Motor neuron (in vitro differentiated cells): ENCODE results near the gene EFNA4. TPM values are rescaled to one million over a fixed set of nuclear protein-coding genes. Genes with fewer than 3 reads are reported as not detected.

Experiments used
- ATAC-seq, 8 experiments: fragments of 200-7000 bp; cut with Tn5 transposase; replicated peaks in 6 of 8; 2 replicates each; pipeline ENCODE4 v1.8.0; 2021; ENCODE audit warnings: mild to moderate bottlenecking in 8 of 8, moderate library complexity in 8 of 8
- H3K27ac ChIP-seq, 2 donors: fragments of 250-450 bp; sonication (Bioruptor Pico); 2 replicates each; pipeline ENCODE4 v1.9.0; 2021; ENCODE audit warnings: antibody characterized with exemption in 2 of 2, mild to moderate bottlenecking in 2 of 2, moderate library complexity in 1 of 2
- H3K4me1 ChIP-seq, 2 donors: fragments of 250-450 bp; sonication (Bioruptor Pico); replicated peaks in 1 of 2; 2 replicates each; pipeline ENCODE4 v1.6.1; 2021; ENCODE audit warnings: antibody characterized with exemption in 2 of 2, mild to moderate bottlenecking in 2 of 2, moderate library complexity in 1 of 2
- H3K4me3 ChIP-seq, 5 donors: fragments of 250-450 bp; sonication (Bioruptor Pico); 2 replicates each; pipeline ENCODE4 v1.9.0; 2021; ENCODE audit warnings: antibody characterized with exemption in 5 of 5, mild to moderate bottlenecking in 5 of 5, moderate library complexity in 4 of 5
- WGBS, 10 experiments: fragments of 450-650 bp; shearing (Covaris generic); methylation state at CpG; one replicate each; pipeline ENCODE4 v1.0.0; 2022; 5-methylcytosine and 5-hydroxymethylcytosine counted together
- in situ Hi-C, 9 experiments: fragments of 400-800 bp; cut with MboI; loops; one replicate each; pipeline ENCODE4 v1.15.0; 2021; ENCODE audit warnings: low sequenced_read_pairs in 9 of 9, low pct_unique_long_range_greater_than_20kb in 2 of 9; ENCODE audit not compliant: unreplicated experiment in 9 of 9
- total RNA-seq, 8 experiments: library from RNA; unstranded; fragments of 300-600 nt; gene quantifications; 2 replicates each; pipeline versions ENCODE4 v1.2.3 to v1.2.4, GENCODE V29; 2022

The EFNA4 gene
- total RNA-seq, 8 experiments from 2014 or later: 5.4 to 10.9 (median 7.7) TPM

DNA sequence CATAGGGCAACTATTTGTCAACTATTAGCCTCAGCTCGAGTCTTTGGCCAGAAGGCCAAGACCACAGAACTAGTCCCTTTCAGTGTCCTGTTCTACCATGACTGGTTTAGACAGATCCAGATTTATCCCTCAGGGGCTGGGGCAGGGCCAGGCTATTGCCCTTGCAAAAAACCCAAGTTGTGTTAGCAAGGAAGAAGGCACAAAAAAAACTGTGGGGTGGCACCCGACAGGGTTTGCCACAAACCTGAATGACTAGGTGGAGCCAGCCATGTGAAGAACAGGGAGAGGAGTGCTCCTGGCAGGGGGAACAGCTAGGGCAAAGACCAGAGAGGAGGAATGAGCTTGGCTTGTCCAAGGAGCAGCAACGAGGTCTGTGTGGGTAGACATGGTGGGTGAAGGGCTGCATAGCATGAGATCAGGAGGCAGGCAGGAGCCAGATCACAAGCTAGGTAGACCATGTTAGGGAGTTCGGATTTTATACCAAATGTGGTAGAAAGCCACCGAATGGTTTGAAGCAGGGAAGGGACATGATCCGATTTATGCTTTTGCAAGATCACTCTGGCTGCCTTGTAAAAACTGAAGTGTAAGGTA, 25.6 kb upstream of the EFNA4 start:
- no peak overlapping the region for H3K27ac ChIP-seq
- no peak overlapping the region for H3K4me3 ChIP-seq
- in situ Hi-C loops: no loop called here
- WGBS, 10 experiments: 40 to 100% (median 81%) methylated on average over 1 to 6 of the region's 6 CpGs; no CpG with 5 or more reads in 1 of the 10 experiments
- no peak for ATAC-seq
- H3K4me1 ChIP-seq: no peaks in the 10 kb centered on the region

DNA sequence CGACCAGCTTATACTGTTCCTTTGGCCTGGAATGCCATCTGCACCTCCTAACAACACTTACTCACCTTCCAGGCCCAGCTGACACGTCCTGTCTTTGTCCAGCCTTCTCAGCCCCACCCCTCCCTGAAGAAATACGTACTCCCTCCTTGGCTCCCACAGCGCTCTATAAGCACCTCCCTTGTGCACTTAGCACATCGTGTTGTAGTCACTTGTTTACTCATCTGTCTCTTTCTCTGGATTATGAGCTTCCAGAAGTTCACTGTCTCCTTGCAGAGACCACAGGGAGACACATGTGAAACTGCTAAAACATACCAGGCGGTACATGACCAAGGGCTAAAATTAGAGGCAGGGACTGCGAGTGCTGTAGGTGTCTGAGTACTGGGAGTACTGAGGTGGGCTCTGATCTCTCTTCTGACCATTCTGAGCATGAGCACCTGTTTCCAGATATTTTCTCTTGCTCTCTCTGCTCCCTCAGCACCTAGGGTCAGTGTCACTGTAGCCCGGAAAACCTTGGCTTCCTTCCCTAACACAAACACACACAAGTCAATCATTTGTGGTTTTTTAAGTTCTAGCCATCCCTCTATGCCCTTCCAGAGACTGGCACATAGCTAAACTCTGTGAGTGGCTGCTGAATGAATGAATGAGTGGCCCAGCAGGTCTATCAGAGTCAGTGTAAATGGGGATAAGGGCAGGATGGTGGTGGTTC, 24.8 kb upstream of the EFNA4 start:
- ATAC-seq: peak in 7 of 8 experiments; percentile 39 to 100 (median 72)
- 20 to 80% (median 50%) methylated on average over 1 to 8 of the region's 8 CpGs; no CpG with 5 or more reads in 1 of the 10 experiments for WGBS, 10 experiments
- Histone ChIP-seq H3K4me3 (no peak overlapping the region), H3K4me1 (no peaks in the 10 kb centered on the region), H3K27ac (no peak overlapping the region)
- in situ Hi-C loops: no loop called here

DNA sequence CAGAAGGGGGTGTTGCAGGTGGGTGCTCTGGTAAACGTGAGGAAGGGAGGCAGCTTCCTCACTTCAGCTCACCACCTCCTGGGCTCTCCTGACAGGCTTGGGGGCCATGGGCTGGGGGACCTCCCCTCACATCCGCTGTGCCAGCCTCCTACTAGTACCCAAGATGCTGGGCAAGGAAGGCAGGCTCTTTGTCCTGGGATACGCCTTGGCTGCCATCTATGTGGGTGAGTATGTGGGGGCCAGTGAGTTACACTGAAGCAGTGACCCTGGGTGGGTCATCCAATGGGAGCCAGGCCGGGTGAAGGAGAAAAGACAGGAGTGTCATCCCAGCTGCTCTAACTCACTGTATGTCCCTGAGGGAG, 24.3 kb upstream of the EFNA4 start:
- H3K27ac ChIP-seq: no peak overlapping the region
- WGBS, 10 experiments: 30 to 83% (median 78%) methylated on average over 1 to 4 of the region's 4 CpGs; no CpG with 5 or more reads in 6 of the 10 experiments
- H3K4me3 ChIP-seq: no peak overlapping the region
- ATAC-seq: no peak
- in situ Hi-C loops: no loop called here
- H3K4me1 ChIP-seq: no peaks in the 10 kb centered on the region

DNA sequence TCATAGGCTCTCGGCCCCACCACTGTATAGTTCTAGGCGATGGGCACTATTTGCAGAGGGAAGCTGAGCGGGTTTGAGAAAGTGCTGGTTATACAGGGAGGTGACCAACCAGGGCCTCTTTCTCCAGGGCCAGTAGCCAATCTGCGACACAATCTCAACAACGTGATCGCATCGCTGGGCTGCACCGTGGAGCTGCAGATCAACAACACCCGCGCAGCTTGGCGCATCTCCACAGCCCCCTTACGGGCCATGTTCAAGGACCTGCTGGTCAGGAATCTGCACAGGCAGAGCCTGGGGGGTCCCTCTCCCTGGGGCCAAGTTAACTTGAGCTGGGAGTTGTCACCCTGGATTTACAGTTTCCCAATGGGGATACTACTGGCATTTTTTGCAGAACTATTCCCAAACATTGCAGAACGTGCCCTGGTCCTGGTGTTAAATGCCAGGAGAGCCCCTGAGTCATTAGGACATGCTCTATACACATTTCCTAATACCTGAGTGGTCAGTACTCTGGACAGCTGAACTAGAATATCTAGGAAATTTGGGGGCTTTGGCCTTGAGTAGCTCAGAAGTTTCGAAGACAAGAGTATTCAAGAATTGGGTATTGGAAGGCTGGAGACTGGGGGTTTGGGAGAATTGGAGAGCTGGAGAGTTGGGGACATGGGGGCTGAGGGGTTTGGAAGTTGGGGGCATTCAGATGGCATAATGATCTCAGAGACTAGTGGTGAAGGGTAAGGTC, 23.0 kb upstream of the EFNA4 start:
- WGBS, 10 experiments: 75 to 100% (median 83%) methylated on average over 1 to 10 of the region's 14 CpGs; no CpG with 5 or more reads in 3 of the 10 experiments
- Histone ChIP-seq H3K4me1 (no peaks in the 10 kb centered on the region), H3K27ac (no peak overlapping the region), H3K4me3 (no peak overlapping the region)
- no peak for ATAC-seq
- in situ Hi-C loops: no loop called here

DNA sequence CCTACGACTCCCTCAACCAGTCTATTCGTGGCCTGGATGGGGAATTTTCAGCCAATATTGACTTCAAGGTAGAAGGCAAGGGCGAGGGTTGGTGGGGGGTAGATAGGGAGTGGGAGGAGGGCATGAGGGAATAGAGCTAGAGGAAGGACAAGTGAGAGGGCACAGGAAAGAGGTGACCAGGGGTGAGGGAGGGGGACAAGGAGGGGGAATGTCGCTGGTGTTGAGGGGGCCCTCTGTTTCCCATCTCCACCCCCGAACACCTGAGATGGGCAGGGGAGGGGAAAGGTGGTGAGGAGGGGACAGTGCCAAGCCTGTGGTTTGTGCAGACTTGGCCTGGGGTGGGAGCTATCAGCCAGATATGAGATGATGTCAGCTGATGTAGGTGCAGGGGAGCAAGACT, 20.8 kb upstream of the EFNA4 start:
- Histone ChIP-seq H3K27ac (no peak overlapping the region), H3K4me3 (no peak overlapping the region), H3K4me1 (no peaks in the 10 kb centered on the region)
- ATAC-seq: no peak
- WGBS, 10 experiments: 37 to 57% (median 53%) methylated on average over 1 to 2 of the region's 5 CpGs; no CpG with 5 or more reads in 7 of the 10 experiments
- in situ Hi-C loops: no loop called here

DNA sequence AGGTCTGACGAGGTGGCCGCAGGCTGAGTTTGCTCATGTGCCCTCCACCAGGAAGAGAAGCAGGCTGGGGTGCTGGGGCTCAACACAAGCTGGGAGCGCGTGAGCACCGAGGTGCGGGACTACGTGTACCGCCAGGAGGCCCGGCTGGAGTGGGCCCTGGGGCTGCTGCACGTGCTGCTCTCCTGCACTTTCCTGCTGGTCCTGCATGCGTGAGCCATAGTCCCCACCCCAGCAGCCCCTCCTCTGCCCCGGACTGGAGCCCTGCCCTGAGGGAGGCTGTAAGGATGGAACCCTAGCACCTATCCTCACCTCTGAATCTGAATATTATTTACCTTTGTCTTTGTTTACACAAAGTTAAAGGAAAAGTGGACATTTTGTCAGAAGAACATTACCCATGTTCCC, 20.2 kb upstream of the EFNA4 start:
- no peaks in the 10 kb centered on the region for H3K4me1 ChIP-seq
- in situ Hi-C loops: no loop called here
- 58 to 88% (median 83%) methylated on average over 3 to 11 of the region's 12 CpGs; no CpG with 5 or more reads in 4 of the 10 experiments for WGBS, 10 experiments
- no peak overlapping the region for H3K27ac ChIP-seq
- no peak for ATAC-seq
- no peak overlapping the region for H3K4me3 ChIP-seq

DNA sequence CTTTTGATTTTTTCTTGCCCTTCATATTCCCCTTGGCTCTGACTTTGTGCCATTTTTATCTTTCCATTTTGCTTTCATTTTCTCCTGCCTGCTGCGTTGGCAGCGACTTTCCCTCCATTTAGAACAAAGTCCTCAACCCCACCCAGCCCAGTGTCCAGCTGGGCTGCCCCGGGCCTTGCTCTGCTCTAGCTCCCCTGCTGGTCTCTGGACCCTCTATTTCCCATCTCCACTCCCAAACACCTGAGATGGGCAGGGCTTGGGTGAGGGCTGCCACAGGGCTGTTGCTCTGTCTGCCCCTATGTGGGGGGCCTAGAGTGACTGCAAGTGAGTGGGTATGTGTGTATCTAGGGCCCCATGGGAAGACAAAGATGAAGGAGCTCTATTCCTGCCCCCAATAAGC, 19.7 kb upstream of the EFNA4 start:
- Histone ChIP-seq H3K27ac (no peak overlapping the region), H3K4me1 (no peaks in the 10 kb centered on the region), H3K4me3 (no peak overlapping the region)
- ATAC-seq: no peak
- in situ Hi-C loops: no loop called here
- 50 to 100% (median 91%) methylated on average over 2 to 3 of the region's 3 CpGs; no CpG with 5 or more reads in 2 of the 10 experiments for WGBS, 10 experiments

DNA sequence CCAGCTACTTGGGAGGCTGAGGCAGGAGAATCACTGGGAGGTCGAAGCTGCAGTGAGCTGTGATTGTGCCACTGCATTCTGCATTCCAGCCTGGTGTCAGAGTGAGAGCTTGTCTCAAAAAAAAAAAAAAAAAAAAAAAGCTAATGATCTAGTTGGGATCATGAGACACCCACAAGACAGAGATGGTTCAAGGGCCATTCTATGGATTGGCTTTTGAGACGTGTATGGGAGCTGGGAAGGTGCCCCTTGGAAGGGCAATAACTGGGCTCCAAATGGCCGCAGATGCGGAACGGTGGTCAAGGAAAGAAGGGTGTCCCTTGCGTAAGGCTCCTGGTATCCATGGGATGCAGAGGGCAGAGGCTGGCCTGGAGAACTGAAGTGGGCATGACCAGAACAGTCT, 19.2 kb upstream of the EFNA4 start:
- WGBS, 10 experiments: 58 to 100% (median 92%) methylated on average over 1 to 6 of the region's 6 CpGs; no CpG with 5 or more reads in 4 of the 10 experiments
- Histone ChIP-seq H3K27ac (no peak overlapping the region), H3K4me3 (no peak overlapping the region), H3K4me1 (peaks cover under 1 to 2% of the 10 kb centered on the region in 2 donors)
- no peak for ATAC-seq
- in situ Hi-C loops: no loop called here

DNA sequence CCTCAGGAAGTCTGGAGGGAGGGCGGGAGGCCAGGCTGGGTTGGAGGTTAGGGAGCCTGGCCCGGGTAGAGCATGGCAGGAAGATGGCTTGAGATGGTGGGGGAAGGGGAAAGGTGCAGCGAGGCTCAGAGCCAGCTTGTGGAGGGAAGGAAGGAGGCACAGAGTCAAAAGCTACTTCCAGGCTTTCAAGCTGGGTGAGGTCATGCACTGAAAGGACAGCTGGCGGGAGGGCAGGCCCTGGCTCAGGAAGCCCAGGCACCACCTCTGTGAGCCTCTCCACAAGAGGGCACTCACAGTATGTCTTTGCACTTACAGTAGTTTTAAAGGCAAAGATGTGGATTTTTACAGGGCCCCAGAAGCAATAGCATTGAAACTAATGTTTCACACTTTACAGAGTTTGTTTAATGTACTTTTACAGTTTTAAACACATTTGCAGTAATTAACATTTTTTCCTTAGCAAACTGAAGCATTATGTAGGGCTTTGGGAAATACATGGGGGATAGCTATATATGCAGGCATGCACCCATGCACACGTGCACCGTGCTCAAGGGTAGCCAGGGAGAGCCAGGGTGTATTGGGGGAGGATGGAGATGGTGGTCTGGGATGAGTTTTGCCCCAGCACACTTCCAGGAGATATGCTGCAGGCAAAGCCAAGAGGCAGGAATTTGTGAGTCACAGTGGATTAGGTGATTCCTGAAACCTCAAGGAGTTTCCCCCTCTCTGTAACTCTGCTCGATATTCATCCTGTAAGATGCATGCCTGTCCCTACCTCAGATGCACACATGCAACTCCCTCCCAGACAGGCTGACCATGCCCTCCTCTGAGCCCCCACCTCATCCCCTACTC, 18.5 kb upstream of the EFNA4 start:
- in situ Hi-C loops: no loop called here
- H3K4me3 ChIP-seq: no peak overlapping the region
- H3K4me1 ChIP-seq: peaks cover 8% of the 10 kb centered on the region in 2 donors
- ATAC-seq: peak; percentile 71 to 99 (median 86)
- WGBS, 10 experiments: 29 to 86% (median 75%) methylated on average over 1 to 4 of the region's 7 CpGs; no CpG with 5 or more reads in 3 of the 10 experiments
- no peak overlapping the region for H3K27ac ChIP-seq

DNA sequence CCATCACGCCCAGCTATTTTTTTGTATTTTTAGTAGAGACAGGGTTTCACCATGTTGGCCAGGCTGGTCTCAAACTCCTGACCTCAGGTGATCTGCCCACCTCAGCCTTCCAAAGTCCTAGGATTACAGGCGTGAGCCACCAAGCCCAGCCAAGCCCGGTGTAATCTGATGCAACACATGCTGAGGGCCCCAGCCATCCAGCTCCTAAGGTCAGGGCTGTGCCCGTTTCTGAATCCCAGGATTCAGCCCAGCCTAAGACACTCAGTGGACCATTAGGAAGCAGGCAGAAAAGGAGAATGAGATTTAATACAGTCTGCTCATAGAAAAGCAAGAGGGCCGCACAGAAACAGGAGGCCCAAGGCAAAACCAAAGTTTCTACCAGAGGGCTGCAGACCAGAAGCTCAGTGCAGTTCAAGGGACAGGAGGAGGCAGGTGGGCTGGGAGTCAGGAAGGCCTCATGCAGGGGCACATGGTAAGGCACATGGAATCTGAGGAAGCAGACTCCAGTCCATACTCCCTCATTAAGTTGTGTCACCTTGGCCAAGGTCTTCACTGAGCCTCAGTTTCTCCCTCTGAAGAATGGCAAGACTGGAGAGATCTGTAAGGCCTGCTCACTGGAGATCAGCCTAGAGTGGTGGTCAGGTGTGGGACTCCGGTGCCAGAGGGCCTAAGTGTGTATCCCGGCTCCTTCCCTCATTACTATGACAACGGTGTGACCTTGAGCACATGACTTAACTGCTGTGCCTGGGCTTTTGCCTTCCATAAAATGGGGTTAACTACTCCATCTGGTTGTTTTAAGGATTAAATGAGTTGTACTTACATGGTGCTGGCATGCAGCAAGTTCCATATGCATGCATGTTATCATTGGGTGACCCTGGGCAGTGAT, 14.8 kb upstream of the EFNA4 start:
- ATAC-seq: no peak
- Histone ChIP-seq H3K4me3 (no peak overlapping the region), H3K27ac (no peak overlapping the region), H3K4me1 (peaks cover 20 to 21% of the 10 kb centered on the region in 2 donors)
- in situ Hi-C loops: no loop called here
- WGBS, 10 experiments: 83 to 100% (median 90%) methylated on average over 2 to 8 of the region's 8 CpGs; no CpG with 5 or more reads in 1 of the 10 experiments

DNA sequence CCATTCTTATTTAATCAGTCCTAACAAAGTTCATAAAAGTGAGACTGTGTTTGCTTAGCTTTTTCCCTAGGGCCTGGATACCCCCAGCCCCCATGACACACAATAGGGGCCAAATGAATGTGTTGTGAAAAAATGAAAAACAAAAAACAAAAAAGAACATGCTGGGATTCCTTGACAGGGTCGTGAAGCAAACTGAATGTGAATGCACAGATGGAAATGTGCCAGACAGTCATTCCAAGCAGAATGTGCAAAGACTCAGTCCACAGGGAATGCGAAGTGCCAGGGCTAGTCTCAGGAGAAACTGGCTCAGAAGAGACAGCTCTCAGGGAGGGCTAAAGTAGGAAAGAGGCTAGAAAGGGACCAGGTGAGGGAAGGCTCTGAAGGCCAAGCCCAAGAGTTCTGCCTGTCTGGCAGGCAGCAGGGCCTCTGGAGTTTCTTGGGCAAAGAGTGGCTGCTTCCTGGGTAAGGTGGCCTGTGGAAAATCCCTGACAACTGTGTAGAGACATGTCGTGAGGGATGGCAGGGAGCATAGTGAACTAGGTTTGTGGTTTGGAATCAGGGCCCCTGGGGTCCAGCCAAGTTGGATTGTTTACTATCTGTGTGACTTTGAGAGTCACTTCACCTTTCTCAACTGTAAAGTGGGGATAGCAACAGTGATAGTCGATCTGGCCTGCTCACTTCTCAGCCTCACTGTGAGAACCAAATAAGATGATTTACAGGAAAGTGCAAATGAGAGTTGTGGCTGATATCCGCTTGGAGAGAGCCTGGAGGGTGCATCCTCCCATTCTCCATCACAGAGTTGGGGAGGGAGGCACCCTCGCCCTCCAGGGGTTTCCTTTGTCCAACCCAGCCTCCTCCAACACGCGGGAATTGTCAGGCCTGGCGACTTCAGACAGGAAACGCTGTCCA, 13.6 kb upstream of the EFNA4 start:
- ATAC-seq: no peak
- in situ Hi-C loops: loop anchor here in 5 of 9 experiments (25.0 kb wide), 3 partner anchors 88 to 563 kb away; partner anchors contain the start of genes CHRNB2 (in 3 of the 5), UBE2Q1 (in 3 of the 5), CKS1B (in 2 of the 5) and PBXIP1 (in 2 of the 5)

More for the DNA sequence above, 13.6 kb upstream of the EFNA4 start:
- WGBS, 10 experiments: 10 to 89% (median 31%) methylated on average over 1 to 9 of the region's 10 CpGs
- peak overlapping the region; percentile 51 to 66 (median 64) for H3K4me3 ChIP-seq
- peak overlapping the region; percentile 47 to 56 for H3K27ac ChIP-seq
- H3K4me1 ChIP-seq: peaks cover 20 to 21% of the 10 kb centered on the region in 2 donors
